Suprapubic skin (tissue), 4 donors: Measurements from ENCODE around the gene IGFBP2. TPM values are rescaled to one million over a fixed set of nuclear protein-coding genes. Genes with fewer than 3 reads are reported as not detected.

Experiments
- DNase-seq, 2 donors: peaks; one replicate each; pipeline ENCODE4 v3.0.0-alpha.2; 2019; ENCODE audit warnings: low spot score in 2 of 2
- H3K27ac ChIP-seq: fragments of 200-600 bp; sonication (generic); one replicate; pipeline ENCODE4 v1.5.1; 2019
- H3K27me3 ChIP-seq: fragments of 200-600 bp; sonication (generic); one replicate; pipeline ENCODE4 v1.5.1; 2019
- H3K36me3 ChIP-seq: fragments of 200-600 bp; sonication (generic); one replicate; pipeline ENCODE4 v1.5.1; 2019
- H3K4me1 ChIP-seq: fragments of 200-600 bp; sonication (generic); one replicate; pipeline ENCODE4 v1.5.1; 2019
- H3K4me3 ChIP-seq: fragments of 200-600 bp; sonication (generic); one replicate; pipeline ENCODE4 v1.5.1; 2019; ENCODE audit warnings: mild to moderate bottlenecking
- H3K9me3 ChIP-seq: fragments of 200-600 bp; sonication (generic); one replicate; pipeline ENCODE4 v1.5.1; 2019
- CTCF ChIP-seq, 2 donors: fragments of 200-600 bp in 1 of 2; fragments of 450-650 bp in 1 of 2; sonication (generic) in 1 of 2; IDR thresholded peaks; one replicate each; pipeline ENCODE4 v1.5.1; 2016 to 2019; ENCODE audit warnings: antibody characterized with exemption in 2 of 2, mild to moderate bottlenecking in 1 of 2, moderate library complexity in 1 of 2
- EP300 ChIP-seq: sonication (generic); formaldehyde crosslinking; IDR thresholded peaks from one replicate; pipeline ENCODE4 v1.6.1; 2017; ENCODE audit warnings: antibody characterized with exemption
- POLR2A ChIP-seq, 2 donors: fragments of 450-650 bp; IDR thresholded peaks; one replicate each; pipeline ENCODE4 v1.6.1; 2017; ENCODE audit warnings: antibody characterized with exemption in 2 of 2, mild to moderate bottlenecking in 2 of 2, moderate library complexity in 2 of 2
- POLR2AphosphoS5 ChIP-seq, 3 donors: sonication (generic); formaldehyde crosslinking; IDR thresholded peaks; one replicate each; pipeline ENCODE4 v1.6.1; 2017; ENCODE audit warnings: antibody characterized with exemption in 3 of 3
- WGBS: methylation state at CpG from one replicate; pipeline ENCODE4 v1.1.5; 2018; 5-methylcytosine and 5-hydroxymethylcytosine counted together
- total RNA-seq, 4 donors: library from RNA; depleted of rRNA; stranded (reverse); fragments of >200 nt; gene quantifications; one replicate each; pipeline ENCODE4 v1.1.0, GENCODE V29; 2016

IGFBP2 gene
- total RNA-seq, 4 donors from 2014 or later = 7.5 to 28.3 (median 18.7) TPM

GRCh38 chr2:216700781-216701180 is 67.6 kb downstream of the IGFBP2 start:
- no peaks in the 10 kb centered on the region for H3K9me3 ChIP-seq
- TF ChIP-seq POLR2AphosphoS5 (IDR thresholded peaks at IDR 0.05) (no peak), POLR2A (IDR thresholded peaks at IDR 0.05) (no peak), EP300 (no peak), CTCF (IDR thresholded peaks at IDR 0.05) (no peak)
- DNase-seq = no peak
- WGBS = 35% methylated on average over 5 of the region's 5 CpGs
- H3K4me3 ChIP-seq = no peak overlapping the region
- H3K36me3 ChIP-seq = no peaks in the 10 kb centered on the region
- H3K4me1 ChIP-seq = peaks cover 27% of the 10 kb centered on the region
- H3K27me3 ChIP-seq = peaks cover 3% of the 10 kb centered on the region
- no peak overlapping the region for H3K27ac ChIP-seq

DNA sequence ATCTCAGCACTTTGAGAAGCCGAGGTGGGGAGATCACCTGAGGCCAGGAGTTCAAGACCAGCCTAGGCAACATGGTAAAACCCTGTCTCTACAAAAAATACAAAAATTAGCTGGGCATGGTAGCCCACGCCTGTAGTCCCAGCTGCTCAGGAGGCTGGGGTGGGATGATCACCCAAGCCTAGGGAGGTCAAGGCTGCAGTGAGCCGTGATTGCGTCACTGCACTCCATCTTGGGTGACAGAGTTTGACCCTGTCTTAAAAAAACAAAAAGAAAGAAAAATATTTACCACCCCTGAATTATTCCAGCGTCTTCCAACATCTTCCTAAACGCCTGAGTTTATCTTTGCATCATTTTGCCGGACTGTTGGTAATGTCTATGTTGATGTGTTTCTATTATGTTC is 68.3 kb downstream of the IGFBP2 start:
- 93% methylated on average over 7 of the region's 7 CpGs for WGBS
- no peak for DNase-seq
- Histone ChIP-seq H3K4me3 (no peak overlapping the region), H3K4me1 (peaks cover 19% of the 10 kb centered on the region), H3K36me3 (no peaks in the 10 kb centered on the region), H3K27me3 (peaks cover under 1% of the 10 kb centered on the region), H3K27ac (no peak overlapping the region), H3K9me3 (no peaks in the 10 kb centered on the region)
- no peak for TF ChIP-seq POLR2AphosphoS5 (IDR thresholded peaks at IDR 0.05)
- TF ChIP-seq CTCF (IDR thresholded peaks at IDR 0.05) = no peak

GRCh38 chr2:216702756-216703155 is 69.5 kb downstream of the IGFBP2 start:
- no peak for DNase-seq
- Histone ChIP-seq H3K9me3 (no peaks in the 10 kb centered on the region), H3K4me3 (no peak overlapping the region), H3K36me3 (no peaks in the 10 kb centered on the region), H3K4me1 (peaks cover 15% of the 10 kb centered on the region), H3K27ac (no peak overlapping the region), H3K27me3 (no peaks in the 10 kb centered on the region)
- TF ChIP-seq POLR2A (IDR thresholded peaks at IDR 0.05) (no peak), CTCF (IDR thresholded peaks at IDR 0.05) (no peak), POLR2AphosphoS5 (IDR thresholded peaks at IDR 0.05) (no peak), EP300 (no peak)
- 71% methylated on average over 1 of the region's 1 CpG for WGBS

DNA sequence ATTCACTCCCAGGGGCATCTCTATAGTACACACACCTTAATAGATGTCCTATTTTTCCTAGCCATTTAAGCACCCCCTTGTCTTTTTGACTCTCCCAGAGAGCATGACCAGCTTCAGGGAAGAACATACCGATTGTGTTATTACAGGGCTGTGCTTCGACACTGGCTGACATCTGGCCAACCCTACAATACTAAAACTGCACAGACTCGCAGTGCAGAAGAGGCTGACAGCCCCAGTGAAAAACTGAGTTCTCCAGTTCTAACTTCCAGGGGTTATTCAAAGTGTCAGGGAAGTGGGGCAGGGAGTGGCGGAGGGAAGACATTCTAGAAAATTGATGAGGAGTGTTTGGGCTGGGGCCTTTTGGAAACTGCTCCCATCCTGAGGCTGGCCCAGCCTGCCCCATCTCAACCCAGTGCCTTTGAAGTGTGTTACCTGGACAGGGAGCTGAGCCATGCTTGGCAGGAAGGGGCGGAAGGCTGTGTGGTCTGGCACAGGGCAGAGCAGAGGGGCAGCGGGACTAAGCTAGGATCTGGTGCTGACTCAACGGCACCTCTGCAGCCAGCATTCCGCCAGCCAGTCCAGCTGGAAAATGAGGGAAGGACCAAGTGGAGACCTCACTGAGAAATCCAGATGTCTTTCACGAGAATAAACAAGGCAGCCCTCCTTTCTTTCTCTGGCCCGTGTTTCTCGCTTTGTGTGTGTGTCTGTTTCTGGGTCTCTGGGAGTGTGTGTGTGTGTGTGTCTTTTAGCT is 77.5 kb downstream of the IGFBP2 start:
- no peak for TF ChIP-seq EP300
- no peak for TF ChIP-seq POLR2AphosphoS5 (IDR thresholded peaks at IDR 0.05)
- TF ChIP-seq CTCF (IDR thresholded peaks at IDR 0.05) = no peak
- no peak for TF ChIP-seq POLR2A (IDR thresholded peaks at IDR 0.05)
- peaks cover 41% of the 10 kb centered on the region for H3K4me1 ChIP-seq
- peak in 1 of 2 donors; percentile 78 for DNase-seq
- H3K27ac ChIP-seq = peak overlapping the region; percentile 73
- WGBS = 39% methylated on average over 11 of the region's 11 CpGs
- H3K36me3 ChIP-seq = no peaks in the 10 kb centered on the region
- no peaks in the 10 kb centered on the region for H3K9me3 ChIP-seq
- no peaks in the 10 kb centered on the region for H3K27me3 ChIP-seq
- no peak overlapping the region for H3K4me3 ChIP-seq

DNA sequence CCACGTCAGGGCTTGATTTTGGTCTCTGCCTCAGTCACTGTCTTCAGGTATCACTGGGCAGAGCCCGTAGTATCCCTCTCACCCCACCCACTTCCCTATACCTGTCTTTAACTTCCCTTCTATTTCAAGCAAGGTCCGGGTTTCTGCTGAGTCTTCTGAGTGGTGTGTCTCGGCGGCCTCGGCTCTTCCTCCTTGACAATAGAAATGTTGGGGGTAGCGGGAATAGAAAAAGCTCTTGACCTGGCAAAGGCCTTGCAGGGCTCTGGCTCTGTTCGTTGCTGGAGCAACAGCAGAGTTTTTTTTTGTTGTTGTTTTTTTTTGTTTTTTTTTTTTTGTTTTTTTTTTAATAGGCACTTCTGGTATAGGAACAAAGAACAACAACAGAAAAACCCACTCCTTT is 78.1 kb downstream of the IGFBP2 start:
- no peaks in the 10 kb centered on the region for H3K9me3 ChIP-seq
- DNase-seq = no peak
- WGBS = 42% methylated on average over 8 of the region's 8 CpGs
- H3K36me3 ChIP-seq = no peaks in the 10 kb centered on the region
- no peak overlapping the region for H3K4me3 ChIP-seq
- no peaks in the 10 kb centered on the region for H3K27me3 ChIP-seq
- H3K27ac ChIP-seq = peak overlapping the region; percentile 73
- no peak for TF ChIP-seq POLR2A (IDR thresholded peaks at IDR 0.05)
- no peak for TF ChIP-seq CTCF (IDR thresholded peaks at IDR 0.05)
- no peak for TF ChIP-seq POLR2AphosphoS5 (IDR thresholded peaks at IDR 0.05)
- no peak for TF ChIP-seq EP300
- H3K4me1 ChIP-seq = peaks cover 47% of the 10 kb centered on the region
